ENCODE results near the gene ZNHIT1.
A peak's percentile ranks its signal among the peaks of the same experiment; 100 is the strongest.
"Not testable (repeated sequence)": the region's sequence is repeated elsewhere in the genome, so short reads cannot be mapped to it uniquely, and the experiment has no call there.

Gene ZNHIT1

DNA sequence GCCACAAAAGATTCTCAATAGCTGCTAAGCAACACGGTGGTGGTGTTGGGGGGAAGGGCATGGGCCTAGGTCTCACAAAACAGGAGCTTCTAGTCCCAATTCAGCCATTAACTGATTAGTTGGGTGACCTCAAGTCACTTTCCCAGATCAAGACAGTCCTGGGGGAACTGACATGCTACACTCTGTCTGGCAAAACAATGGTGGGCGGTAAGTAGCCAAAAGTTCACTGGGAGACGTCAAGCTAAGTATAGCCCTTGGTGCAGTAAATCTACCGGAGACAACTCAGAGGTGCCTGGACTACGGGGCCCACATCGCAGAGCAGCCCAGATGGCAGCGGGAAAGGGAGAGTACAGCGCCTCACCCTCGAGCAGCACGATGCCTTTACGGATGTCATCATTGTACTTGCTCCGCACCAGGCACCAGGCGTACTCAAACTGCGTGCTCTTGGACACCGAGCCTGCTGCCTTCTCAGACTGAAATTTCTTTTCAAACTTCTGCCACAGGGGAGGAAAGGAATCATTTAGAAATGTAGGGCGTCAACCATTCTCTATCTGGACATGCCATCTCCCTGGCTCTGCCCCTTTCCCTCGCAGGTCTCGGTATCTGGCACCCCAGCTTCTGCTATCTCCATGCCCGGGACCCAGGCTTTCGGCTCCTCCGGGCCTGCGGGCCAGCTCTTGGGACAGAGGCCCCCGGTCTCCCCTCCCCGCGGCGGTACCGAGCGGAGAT is 25.8 kb downstream of the ZNHIT1 start:
- no peak for DNase-seq

DNA sequence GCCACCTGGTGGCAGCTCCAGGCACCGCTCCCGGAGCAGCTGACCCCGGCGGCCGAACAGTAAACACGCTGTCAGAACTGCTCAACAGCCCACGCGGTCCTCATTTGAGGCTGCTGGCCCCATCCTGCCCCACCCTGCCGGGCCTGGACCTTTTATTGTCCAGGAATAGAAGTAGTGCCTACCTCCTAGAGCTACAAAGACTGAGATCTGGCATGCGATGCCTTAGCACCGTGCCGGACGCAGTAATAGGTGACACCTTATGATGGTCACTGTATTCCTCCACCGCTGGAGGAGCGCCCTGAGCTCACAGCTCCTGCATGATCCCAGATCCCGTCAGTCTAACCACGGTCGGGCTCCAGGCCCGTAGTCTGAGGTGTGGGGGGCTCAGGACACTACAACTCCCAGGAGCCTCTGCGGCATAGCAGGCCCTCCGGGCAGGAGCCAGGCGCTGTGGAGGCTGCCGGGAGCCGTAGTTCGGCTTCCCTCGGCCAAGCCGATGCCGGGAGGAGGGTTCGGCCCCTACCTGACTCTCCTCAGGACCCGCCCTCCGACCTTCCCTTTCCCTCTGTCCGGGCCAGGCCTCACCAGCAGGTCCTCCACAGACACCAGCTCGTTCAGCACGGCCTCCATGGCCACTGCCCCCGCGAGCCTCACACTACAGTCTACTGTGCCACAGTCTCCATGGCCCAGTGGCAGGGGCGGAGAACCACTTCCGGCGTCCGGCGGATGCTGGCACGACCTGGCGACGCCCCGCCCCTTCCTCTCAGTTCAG is 26.6 kb downstream of the ZNHIT1 start, which contains the start of gene FIS1:
Gene FIS1 (minus strand): TSS at position 707 of the 772 bp plus-strand sequence. CDS start 77 bp downstream, at position 630.
- DNase-seq, result peak; percentile 92

DNA sequence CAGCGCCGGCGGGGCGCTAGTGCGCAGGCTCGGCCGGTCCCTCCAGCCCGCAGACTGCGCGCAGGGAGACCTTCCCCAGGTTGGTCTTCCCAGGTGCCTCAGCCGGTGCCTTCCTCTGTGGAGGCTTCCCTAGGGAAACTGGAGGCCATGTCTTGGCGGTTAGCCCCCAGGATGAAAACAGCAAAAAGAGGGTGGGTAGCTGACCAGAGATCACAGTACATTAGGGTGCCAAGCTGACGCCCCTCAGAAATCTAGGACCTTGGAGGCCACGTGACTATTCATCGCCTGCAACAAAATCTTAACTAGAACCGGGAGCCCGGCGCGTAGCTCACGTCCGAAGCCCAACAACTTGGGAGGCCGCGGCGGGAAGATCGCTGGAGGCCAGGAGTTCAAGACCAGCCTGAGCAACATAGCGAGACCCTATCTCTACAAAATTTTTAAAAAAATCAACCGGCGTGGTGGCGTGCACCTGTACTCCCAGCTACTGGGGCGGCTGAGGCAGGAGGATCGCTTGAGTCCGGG is 27.2 kb downstream of the ZNHIT1 start:
- no peak for DNase-seq

DNA sequence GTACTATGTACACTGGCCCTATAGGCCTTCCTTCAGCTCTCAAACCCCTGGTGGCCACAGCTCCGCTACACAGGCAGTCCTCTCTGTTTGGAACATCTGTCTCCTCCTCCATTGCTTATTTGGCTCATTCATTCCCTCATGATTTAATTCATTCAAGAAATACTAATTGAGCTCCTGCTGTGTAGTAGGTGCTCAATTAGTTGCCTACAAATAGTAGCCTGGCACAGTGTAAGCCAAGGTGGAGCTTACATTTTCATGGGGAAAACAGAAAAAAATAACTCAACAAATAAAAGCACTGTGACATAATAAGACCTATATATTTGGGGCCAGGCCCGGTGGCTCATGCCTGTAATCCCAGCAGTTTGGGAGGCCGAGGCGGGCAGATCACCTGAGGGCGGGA is 30.3 kb downstream of the ZNHIT1 start:
- no peak for DNase-seq

DNA sequence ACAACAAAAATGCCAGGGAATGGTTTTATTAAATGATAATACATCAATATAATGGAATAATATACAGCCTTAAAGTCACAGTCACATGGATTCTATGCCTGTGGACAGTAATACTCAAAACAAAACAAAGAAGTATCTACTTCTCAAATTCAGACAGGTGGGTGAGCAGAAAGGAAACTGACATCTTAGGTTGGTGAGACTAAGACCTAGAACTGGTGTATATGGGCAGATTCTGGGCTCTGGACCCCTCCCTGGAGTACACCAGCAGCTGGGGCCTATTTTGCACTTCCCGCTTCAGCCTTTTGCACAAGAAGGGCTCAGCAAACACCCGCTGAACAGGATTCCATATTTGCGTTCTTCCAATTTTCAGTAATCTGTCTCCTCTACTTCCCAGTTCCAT is 32.4 kb downstream of the ZNHIT1 start:
- no peak for DNase-seq

DNA sequence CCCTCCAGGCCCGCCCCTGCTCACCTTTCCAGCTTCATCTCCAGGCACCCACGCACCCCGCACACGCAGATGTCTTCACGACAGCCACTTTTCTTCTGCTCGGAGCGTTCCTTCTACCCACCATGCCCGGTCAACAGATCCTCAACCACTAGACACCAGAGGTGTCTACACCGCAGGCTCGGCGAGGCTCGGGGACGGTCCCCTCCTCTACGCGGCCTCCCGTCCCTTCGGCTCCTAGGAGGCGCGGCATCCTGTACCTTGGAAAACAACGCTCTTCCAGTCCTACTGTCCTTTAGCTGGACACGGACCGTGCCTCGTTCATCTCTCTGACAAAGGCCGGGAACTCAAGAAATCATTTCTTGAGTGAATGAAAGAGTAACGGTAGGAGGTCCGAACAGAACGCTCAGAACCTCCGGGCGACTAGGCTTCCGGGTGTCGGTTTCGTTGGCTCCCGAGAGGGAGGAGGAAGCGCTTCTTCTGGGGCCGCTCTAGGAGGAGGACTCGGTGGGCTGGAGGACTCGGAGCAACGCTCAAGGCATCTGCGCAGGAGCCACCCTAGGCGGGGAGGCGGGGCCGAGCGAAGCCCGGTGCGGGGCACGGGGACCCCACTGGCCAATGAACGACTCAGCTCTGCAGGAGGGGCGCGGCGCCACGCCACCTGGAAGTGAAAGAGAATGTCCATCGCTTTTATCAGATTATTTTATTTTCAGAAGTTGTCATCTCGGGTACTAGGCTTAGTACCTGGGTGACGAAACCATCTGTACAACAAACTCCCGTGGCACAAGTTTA is 34.1 kb downstream of the ZNHIT1 start:
- DNase-seq, result peak; percentile 98

DNA sequence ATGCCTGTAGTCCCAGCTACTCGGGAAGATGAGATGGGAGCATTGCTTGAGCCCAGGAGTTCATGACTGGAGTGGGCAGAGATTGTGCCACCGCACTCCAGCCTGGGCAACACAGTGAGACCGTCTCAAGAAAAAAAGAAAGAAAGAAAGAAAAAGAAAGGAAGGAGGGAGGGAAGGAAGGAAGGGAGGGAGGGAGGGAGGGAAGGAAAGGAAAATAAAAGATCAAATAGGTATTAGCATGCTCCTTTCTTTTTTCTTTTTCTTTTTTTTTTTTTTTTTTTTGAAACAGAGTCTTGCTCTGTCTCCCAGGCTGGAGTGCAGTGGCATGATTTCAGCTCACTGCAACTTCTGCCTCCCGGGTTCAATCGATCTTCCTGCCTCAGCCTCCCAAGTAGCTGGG is 35.2 kb downstream of the ZNHIT1 start:
- DNase-seq, result not testable (repeated sequence)

DNA sequence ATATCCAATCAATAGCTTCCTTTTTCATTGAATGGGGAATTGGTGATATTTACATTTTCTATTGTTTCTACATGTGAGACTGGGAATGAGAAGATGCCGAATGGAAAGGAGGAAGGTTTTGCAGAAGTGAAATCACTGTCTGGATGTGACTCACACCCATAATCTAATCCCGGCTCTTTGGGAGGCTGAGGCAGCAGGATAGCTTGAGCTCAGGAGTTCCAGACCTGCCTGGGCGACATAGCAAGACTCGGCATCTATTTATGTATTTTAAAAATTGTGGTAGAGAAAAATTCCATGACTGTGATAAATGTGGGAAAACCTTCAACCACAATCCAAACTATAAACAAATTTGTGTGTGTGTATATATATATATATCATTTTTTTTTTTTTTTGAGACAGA is 37.8 kb downstream of the ZNHIT1 start:
- no peak for DNase-seq

DNA sequence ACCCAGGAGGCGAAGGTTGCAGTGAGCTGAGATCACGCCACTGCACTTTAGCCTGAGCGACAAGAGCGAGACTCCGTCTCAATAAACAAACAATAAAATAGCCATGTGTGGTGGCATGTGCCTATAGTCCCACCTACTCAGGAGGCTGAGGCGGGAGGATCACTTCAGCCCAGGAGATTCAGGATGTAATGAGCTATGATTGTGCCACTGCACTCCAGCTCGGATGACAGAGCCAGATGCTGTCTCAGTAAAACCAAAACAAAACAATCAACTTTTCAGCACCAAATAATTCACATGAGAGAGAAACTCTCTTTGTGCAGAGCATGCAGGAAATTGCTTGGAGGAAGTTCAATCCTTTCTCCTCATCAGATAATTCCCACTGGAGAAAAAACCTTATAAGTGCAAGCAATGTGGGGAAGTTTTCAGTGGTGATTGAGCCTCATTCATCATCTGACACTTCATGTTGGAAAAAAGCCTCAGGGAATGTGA is 40.3 kb downstream of the ZNHIT1 start:
- no peak for DNase-seq

DNA sequence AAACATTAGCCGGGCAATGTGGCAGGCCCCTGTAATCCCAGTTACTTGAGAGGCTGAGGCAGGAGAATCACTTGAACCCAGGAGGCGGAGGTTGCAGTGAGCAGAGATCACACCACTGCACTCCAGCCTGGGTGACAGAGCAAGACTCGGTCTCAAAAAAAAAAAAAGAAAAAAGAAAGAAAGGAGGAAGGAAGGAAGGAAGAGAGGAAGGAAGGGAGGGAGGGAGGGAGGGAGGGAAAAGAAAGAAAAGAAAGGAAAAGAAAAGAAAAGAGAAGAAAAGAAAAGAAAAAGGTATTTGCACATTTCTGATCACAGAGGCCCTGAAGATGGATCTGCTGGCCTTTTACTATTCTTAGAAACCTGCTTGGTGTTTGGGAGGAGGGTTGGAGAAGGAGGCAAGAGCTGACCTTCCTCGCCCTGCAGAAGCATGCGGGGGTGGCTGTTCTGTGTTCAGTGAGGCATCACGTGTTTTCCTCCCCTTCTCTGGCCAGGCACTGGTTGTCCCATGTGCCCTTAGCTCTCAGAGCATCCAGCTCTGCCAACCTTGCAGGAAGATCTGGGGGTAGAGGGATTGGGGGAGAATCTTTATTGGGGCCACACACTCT is 46.2 kb downstream of the ZNHIT1 start:
- not testable (repeated sequence) for DNase-seq

DNA sequence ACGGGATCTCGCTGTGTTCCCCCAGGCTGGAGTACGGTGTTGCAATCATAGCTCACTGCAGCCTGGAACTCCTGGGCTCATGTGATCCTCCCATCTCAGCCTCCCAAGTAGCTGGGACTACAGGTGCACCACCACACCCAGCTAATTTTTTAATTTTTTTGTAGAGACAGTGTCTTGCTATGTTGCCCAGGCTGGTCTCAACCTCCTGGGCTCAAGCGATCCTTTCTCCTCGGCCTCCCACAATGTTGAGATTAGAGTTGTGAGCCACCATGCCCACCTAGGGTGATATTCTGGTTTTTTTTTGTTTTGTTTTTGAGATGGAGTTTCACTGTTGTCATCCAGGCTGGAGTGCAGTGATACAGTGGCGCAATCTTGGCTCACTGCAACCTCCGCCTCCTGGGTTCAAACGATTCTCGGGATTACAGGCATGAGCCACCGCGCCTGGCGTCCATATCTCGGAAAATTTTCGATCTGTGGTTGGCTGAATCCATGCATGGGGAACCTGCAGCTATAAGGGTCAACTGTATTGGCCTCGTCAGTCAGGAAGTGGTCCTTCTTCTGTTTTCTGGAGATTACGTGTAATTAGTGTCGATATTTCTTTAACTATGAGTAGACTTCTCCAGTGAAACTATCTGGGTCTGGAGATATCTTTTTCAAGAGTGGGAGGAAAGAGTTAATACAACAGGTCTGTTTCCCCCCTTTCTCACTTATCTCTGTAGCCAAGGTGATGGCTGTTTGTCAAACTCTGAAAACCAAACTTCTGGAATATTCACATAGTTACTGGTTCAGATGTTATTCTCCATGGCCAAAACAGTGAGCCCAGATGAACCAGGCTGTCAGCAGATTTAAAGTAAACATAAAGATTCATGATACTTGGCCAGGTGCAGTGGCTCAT is 47.9 kb downstream of the ZNHIT1 start:
- no peak for DNase-seq

DNA sequence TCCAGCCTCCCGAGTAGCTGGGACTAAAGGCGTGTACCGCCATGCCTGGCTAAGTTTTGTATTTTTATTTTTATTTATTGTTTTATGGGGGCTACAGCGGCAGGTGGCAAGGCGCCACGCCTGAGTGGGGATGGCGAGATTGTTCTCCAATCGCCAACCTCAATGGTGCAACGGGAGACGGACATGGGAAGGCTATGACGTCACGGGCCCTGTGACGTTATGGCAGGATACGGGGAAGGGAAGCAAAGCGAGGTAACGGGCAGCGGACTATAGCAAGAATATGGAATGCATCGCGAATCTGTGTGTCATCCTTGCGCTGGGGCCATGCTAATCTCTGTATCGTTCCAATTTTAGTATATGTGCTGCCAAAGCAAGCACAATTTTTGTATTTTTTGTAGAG is 51.7 kb downstream of the ZNHIT1 start:
- DNase-seq, result no peak

DNA sequence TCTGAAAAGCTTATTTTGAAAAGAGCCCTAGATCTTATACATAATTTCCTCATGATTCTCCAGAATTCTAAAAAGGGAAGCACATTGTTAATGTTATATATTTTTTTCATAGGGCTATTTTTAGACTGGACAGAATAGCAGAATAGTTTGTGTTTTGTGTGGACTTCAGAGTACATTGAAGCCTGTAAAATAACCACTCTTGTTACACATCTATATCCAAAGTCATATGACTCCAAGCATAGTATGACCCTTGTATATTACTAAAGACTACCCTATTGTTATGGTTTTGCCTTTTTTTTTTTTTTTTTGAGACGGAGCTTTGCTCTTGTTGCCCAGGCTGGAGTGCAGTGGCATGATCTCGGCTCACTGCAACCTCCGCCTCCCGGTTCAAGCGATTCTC is 53.1 kb downstream of the ZNHIT1 start:
- DNase-seq, result no peak

DNA sequence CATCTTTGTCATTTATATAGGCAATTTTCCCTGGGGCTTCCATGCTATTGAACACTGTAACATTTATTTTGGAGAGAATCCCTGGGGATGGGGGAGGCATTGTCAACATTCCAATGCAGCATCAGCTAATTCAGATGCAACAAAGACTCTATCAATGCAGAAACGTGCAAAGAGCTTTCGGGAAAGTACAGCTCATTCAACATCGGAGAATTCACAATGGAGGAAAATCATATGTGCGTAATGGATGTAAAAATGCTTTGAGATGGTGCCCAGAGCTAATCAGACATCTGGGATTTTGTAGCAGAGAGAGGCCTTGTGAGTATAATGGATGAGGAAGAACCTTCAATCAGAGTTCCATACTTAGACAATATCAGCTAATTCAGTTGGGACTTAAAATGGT is 55.2 kb downstream of the ZNHIT1 start:
- DNase-seq, result no peak

All from CD4-positive, alpha-beta T cell treated with Interleukin-15 for 1 hour (primary cell).